HG03159 (cell line): ENCODE measurements around the gene ME3.

Experiments
- ATAC-seq: cut with Tn5 transposase; IDR thresholded peaks from one replicate; pipeline ENCODE4 v1.9.1; 2021; ENCODE audit warnings: mild to moderate bottlenecking, moderate library complexity; ENCODE audit not compliant: unreplicated experiment

The ME3 gene

DNA sequence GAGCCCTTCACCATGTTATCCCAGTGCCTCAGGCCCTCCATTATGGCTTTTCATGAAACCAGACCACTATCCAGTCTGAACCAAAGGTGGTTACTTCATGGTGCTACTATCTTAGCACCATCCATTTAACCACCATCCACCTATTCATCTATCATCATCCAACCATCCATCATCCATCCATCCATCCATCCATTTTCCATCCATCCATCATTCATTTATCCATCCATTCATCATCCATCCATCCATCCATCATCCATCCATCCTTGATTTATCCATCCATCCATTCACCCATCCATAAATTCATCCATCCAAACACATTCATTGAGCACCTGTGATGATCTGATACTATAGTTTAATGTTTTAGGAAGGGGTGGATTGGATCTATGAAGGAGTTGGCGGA, 204.2 kb downstream of the ME3 start:
- ATAC-seq: no peak

DNA sequence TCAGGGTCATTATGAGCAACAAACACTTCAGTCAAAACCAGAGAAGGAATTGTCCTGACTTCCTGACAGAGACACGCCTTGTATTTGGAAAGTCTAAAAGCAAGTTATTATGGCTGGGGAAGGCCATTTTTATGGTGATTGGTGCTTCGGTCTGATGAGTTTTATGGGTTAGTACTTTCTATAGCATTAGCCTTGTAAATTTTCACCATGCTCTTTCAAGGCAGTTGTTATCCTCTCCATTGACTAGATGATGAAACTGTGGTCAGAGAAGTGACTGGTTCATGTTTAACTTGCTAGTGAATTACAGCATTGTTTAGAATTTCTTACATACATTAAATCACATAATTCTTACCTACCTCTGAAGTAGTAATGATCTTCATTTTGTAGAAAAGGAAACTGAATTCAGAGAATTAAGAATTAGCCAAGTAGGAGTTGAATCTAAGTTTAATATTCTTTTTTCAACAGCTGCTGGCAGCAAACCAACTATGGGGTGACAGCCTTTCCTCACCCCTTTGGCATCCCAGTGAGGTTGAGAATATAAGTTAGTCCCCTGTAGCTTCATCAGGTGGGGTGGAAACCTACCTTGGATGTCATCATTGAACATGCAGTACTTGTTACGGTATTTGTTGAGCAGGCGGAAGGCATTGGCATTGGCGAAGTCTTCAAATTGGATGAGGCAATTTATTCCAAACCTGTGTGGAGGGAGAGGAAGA, 207.8 kb downstream of the ME3 start:
- no peak for ATAC-seq

DNA sequence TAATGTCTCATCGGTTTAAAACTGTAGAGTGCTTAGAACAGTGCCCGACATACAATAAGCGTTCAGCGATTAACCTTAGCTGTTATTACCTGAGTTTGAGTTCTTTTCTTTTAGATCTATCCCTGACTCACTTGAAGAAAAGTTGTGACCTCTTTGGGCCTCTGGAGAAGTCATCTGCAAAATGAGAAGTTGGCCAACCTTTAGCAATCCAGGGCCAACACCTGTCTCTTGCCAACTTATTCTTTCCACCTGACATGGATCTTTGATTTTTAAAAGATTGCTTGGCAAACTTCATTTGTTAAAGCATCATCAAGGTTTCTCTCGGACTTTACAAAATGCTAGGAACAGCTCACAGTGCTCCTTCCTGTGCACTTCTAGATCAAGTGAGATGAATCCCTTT, 208.5 kb downstream of the ME3 start:
- no peak for ATAC-seq

DNA sequence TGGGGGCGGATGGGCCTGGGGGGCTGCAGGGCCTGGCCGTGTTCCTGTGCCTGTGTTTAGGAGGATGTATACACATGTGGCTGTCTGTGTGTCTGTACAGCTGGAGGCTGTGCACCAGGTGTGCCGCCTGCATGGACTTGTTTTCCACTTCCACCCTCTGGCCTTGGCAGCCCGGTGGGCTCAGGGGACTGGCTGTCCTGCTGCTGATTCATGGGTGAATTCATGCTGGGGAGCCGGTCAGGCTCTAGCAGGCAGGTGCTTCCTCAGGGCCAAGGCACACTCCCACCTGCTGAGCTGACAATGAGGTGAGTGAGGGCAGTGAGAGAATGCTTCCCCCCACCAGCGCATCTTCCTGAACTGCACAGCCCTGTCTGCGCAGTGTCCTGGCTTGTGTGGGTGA, 209.3 kb downstream of the ME3 start:
- no peak for ATAC-seq

DNA sequence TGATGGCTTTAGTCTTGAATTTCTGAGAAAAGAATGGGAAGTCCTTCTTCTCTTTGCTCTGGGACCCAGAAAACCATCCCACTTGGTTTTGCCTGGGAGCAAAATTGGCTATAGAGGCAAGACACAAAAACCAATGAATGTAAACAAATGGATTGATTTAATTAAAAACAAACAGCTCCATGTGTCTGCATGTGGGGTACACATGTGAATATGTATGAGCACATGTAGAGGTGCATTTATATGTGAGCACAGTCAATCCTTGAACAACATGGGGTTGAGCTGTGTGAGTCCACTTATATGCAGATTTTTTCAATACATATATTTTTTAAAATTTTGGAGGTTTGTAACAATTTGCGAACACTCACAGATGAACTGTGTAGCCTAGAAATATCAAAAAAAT, 210.5 kb downstream of the ME3 start:
- ATAC-seq: no peak

DNA sequence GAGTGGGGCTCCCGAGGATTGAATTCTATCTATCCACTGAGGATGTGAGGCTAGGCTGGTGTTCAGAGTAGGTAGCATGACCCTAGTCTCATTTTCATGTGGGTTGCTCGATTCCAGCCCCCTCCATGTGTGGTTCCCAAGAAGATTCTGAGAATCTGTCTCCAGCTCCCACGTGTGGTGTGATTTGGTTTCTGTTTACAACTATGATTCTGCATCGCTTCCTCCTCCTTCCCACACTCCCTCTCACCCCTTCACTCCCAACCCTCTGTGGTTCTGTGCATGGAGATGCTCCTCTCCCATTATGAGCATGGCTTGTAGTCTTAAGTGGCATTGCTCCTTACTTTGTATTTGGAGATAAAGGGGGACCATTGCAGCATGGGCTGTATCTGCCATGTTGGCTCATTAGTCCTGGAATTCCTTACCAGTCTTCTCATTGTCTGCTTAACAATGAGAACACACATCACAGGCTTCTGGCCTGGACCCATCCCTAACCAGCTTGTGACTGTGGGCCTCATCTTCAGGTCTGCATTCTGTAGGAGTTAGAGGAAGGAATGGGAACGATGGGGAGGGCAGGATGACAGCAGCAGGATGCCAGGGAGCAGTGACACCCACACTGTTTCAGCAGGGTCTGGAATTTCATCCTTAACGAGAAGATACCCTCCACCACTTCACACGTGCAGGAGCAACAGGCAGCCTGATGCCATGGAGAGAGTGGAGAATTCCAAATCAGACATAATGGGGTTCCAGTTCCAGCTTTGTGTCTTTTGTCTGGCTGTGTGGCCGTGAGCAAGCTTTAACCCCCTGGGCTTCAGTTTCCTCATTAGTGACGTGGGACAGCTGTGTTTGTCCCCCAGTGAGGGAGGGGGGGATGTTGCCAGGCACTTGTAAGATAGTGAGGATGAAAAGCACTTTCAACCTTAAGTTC, 211.7 kb downstream of the ME3 start:
- no peak for ATAC-seq

DNA sequence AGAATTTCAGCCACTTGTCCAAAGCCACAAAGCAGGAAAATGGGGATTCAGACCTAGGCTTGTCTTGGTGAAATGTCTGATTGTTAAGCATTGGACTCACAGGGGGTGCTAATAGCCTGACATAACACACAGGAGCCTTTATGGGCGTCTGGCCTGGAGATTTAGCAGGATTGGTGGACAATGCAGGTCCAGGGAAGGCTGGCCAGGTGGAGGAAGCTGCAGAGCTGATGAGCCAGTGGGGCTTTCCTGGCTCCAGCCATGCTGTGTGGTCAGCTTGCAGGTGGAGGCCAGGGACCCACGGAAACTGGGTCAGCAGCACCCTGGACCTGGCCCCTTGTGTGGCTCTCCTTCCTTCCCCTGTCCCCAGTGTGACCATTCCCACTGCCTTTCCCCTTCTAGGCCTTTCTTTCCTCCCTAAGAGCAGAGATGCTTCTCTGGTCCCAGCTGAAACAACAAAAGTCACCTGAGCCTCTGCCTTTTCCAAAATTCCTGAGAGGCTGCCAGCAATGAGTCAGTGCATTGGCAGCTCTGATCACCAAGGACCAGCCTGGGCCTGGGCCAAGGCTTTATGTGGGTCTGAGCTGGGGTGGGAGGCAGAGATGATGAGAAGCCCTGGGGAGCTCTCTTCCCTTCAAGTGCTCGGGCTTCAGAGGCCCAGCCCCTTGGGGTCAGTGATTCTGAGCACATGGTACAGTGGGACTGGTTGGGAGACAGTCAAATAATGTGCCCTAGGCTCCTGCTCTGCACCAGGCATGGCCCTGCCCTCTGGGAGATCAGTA, 212.5 kb downstream of the ME3 start:
- no peak for ATAC-seq

DNA sequence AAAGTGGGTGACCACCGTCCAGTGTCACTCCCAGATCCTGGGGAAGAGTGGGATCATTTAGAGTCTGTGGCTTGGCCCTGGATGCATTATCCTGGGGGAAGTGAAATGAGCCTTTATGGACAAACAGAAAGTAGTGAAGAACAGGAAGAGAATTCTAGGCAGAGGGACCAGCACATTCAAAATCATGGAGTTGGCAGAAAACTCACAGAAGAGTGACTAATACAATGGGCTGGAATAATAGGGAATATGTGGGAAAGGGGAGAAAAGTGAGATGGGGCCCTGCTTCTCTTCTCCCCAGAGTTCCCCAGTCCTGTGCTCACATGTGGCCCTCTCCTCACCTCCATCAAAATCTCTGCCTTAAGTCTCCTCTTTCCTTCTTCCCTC, 213.4 kb downstream of the ME3 start:
- no peak for ATAC-seq

DNA sequence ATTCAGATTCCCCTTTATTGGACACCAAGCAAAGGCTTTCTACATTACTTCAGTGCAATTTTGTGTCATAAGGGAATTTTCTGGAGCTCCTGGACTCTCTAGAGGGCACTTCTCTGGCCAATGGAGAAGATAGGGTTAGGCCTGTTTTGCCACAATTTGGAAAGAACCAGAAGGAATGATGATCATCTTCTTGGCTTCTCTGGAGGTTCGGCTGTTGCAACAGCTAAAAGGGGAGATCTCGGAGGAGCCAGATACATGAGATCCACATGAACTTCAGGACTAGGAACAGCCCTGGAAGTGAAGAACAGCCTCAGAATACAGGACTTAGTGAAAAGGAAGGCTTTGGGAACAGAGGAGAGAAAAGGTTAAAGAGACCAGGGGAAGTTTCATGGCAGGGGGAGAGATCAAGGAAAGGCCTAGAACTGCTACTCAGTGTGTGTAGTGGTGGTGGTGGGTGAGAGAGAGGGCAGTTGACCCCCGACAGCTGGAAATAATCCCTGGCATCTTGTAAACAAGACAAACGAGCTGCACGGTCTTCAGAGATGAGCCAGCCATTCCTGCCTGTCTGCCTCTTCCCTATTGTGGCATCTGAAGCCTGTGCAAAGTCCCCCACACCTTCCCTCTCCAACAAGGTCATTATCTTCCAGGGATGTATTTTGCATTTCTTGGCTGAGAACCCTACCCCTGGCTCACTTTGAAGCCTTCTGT, 214.0 kb downstream of the ME3 start:
- no peak for ATAC-seq

DNA sequence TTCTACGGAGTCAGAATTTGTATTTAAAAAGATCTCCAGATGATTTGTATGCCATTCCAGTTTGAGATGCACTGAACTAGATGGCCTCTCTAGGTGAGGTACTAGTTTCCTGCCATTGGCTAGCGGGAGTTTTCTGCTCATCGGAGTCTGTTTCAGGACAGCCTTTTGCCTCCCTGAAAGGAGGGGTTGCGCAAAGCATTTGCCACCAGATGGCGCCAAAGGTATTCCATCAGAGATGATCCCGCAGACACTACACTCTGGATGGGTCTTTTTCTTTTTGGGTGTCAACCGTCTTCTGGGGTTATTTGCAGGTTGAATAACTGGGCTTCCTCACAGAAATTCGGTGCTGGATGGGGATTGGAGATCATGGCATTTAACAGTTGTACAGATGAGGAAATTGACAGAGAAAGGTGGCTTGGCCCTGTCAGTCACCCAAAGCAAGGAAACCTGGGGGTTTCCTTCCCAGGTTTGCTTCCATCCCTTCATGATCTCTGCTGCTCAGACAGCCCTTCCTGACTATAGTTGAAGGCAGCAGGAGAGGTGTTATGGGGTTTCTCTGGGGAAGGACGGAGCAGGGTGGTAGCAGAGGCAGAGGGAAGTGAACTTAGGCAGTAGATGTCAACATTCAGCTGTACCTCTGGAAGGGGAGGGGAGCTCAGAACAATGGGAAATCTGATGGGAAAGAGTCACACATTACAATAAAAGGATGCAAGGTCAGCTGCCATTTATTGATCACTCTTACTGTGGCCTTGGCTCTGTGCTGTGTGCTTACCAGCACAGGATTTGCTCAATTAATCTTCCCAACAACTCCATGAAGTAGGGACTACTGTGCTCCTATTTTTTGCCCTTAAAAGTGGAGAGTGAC, 216.1 kb downstream of the ME3 start:
- ATAC-seq: peak; percentile 96

DNA sequence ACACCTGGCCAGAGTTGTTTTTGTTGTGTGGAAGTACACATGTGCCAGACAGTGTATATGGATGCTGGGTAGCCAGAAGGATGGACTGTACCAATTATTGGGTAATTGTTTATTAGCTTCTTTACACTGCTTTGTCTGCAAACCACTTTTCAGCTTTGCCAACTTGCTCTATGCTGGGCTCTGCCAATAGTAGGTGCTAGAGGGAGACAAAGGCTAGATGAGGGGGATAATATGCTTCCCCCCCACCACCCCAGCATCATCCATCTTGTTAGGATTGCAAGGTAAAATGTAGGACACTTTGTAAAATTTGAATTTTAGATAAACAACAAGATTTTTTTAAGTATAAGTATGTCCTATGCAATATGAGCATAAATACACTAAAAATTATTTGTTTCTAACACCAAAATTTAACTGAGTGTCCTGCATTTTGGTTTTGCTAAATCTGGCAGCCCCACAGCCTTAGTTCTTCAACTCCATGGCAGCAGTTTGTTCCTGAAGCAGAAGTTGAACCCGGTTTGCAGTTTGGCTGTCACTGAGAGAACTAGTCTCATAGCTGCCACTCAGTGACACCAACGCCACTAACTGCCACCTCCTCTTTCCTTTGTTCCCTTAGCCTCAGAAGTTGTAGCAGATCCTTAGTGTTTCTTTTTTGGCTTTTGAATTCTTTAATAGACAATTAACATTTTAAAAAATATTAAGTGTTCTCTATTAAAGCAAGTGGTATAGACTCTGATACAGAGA, 219.0 kb downstream of the ME3 start:
- no peak for ATAC-seq

DNA sequence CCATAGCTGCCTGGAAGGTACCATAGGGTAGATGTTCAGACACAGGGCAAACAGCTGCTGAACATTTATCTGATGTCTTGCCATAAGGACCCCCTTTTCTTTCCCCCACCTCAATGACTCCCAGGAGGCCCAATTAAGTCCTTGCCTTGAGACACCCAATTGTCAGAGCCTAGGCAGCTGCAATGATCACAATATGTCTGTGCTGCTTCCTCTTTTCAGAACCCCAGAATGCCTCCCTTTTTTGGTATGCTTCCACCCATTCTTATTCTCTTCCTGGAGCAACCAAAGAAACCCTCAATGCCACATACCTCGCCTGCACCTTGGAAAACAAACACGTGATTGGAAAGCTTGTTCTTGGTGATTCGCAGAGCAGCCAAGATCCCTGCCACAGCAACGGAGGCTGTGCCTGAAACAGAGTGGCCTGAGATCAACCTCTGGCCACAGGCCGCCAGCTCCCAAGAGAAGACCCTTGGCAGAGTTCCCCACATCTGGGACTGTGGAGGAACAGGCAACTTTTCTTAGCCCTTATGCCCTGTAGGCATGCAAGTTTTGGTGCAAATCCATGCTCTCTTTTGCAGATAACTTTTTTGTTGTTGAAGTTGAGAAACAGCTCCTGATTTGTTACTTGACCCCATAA, 222.3 kb downstream of the ME3 start:
- no peak for ATAC-seq

DNA sequence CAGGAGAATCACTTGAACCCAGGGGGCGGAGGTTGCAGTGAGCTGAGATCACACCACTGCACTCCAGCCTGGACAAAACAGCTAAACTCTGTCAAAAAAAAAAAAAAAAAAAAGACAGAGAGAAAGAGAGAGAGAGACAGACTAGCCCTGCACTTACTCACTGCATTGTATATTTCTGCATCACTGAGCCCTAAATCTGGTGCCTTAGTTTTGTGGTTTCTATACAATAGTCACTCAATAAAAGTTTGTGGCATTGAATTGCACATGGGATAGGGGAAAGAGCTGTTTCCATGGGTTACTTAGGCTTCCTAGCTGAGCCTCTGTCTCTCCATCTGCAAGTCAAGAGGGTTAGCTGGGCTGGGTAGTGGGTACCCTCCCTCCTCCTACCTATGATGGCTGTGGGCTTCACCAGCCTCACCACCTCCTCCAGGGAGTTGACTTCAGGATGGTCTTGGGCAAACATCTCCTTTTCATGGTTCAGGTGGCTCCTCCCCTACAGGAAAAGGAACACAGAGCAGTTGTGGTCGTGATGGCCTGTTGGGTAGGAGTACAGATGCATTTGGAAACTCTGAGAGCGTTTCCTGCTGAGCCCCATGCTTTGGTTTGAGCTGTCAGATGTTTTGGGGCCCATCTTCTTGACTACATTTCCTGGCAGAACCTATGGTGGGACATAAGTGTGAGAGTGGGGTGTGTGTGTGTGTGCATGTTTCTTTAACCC, 224.5 kb downstream of the ME3 start:
- no peak for ATAC-seq

DNA sequence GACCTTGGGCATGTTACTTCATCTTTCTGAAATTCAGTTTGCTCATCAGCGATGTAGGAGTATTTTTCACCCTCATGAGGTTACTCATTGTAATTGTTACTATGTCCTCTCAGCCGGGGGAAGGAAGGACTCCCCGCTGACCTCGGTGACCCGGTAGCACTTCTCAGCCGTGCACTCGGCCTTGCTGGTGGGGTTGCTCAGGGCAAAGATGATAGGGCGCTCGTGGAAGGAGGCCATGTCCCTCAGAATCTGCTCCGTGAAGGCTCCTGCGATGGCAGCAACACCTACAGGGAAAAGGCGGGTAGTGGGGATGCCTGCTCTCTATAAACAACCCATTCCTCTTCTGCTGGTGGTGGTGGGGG, 225.5 kb downstream of the ME3 start:
- ATAC-seq: no peak

DNA sequence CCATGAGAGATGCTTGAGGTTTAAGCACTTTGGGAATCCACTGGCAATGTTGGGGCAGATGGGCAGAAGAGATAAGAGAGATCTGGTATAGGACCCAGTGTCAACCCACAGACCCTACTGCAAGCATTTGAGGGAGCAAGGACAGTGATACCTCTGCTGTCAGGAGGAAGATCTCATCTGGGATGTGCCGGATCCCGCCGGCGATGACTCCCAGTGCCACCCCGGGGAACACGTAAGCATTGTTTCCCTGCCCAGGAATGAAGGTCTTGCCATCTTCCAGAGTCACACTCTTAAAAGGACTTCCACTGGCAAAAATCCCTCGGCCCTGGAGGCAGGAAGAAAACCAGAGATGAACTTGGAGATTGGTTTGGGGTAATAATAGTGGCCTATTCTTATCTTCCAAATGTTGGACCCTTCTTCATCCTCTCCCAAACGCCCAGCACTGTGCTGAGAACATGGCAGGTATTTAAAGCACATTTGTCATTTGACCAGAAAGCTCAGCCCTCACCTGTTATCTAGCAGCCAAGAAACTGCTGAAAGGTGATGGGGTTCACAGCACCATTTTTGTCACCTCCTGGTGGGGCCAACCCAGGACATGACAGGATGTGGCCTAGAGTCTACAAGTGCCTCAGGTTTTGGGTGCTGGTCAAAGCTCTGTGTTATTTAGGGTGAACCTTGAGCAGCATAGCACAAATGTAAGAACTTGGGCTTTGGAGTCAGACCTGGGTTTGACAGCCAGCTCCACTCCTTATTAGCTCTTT, 226.1 kb downstream of the ME3 start:
- ATAC-seq: no peak

DNA sequence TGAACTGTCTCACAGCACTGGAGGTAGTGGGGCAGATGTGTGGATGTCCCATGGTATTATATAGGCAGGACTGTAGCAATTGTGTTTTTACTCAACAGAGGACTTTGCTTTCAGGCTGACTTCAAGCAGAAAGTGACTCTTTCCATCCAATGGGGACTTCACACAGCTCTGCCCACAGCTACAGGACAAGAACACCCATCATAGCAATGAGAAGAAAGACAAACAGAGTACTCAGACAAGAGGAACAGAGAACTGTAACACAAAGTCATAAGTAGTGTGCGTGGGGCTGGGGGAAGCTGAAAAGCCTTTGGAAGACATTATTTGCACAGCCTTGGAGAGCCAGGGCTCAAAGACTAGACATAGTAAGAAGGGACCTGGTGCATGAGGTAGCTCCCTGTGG, 227.4 kb downstream of the ME3 start:
- no peak for ATAC-seq

DNA sequence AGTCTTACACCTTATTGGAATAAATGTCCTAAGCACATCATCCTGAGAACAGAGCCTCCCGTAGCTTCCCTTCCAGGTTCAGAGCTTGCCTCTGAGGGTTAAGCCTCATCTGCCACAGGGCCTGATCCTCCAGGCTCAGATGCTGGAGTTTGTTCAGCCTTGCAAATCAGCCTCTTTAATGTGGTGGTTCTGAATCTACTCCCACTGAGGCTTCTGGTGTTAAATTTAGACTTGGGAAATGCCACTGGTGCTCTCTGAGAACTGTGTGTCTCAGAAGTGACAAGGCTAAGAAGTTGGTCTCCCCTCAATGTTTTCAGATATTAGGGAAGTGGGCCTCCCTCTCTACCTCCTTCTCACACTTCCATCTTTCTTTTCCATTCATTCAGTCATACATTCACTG, 229.0 kb downstream of the ME3 start:
- ATAC-seq: no peak

DNA sequence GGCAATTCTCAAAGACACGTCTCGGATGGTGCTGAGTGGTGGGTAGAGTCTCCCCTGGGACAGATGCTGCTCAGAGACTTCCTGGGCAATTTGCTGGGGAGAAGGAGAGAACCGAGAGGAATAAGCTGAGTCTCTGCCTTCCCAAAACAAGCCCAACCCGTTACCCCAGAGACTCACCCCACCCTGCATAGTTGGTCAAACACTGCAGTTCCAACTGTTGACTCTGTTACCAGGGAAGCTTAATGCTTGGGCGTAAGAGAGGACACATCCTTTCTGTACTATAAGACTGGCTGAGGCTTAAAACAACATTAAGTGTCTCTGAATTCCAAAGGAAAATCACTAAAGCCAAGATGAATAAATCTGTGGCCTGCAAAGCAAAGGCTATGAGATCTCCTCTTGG, 229.6 kb downstream of the ME3 start:
- ATAC-seq: no peak
